ENCODE data around the gene PRKN.

The PRKN gene

GRCh38 chr6:161649841-161650240 lies 1077.7 kb downstream of the PRKN start:
- DNase-seq (ENCODE audit: extremely low spot score): no peak
- ChIA-PET POLR2A (no interaction called here), CTCF (no interaction called here)
- no peak for TF ChIP-seq CTBP1 (IDR thresholded peaks at IDR 0.05; ENCODE audit: borderline replicate concordance)

GRCh38 chr6:161649068-161649467 lies 1078.5 kb downstream of the PRKN start:
- DNase-seq (ENCODE audit: extremely low spot score): no peak
- ChIA-PET CTCF (interaction anchor here (0.7 to 1.3 kb wide), 2 partner anchors 17 to 231 kb away, joined by 3 read pairs; no protein-coding TSS in a partner anchor), POLR2A (no interaction called here)
- TF ChIP-seq PKNOX1 (IDR thresholded peaks at IDR 0.05) (no peak), ZNF384 (IDR thresholded peaks at IDR 0.05) (no peak), FOXK2 (IDR thresholded peaks at IDR 0.05) (no peak), ELF4 (IDR thresholded peaks at IDR 0.05) (no peak), BHLHE40 (IDR thresholded peaks at IDR 0.05; ENCODE audit: borderline replicate concordance) (no peak), FOXM1 (IDR thresholded peaks at IDR 0.05; ENCODE audit: borderline replicate concordance) (no peak), ARNT (IDR thresholded peaks at IDR 0.05) (no peak), SUZ12 (IDR thresholded peaks at IDR 0.05) (no peak), LEF1 (IDR thresholded peaks at IDR 0.05; ENCODE audit: borderline replicate concordance) (no peak), CTBP1 (IDR thresholded peaks at IDR 0.05; ENCODE audit: borderline replicate concordance) (no peak), SP1 (IDR thresholded peaks at IDR 0.05) (no peak), HDGF (IDR thresholded peaks at IDR 0.05; ENCODE audit: borderline replicate concordance) (no peak), TARDBP (IDR thresholded peaks at IDR 0.05) (no peak), NFRKB (IDR thresholded peaks at IDR 0.05) (no peak)

- TF ChIP-seq SP1 (IDR thresholded peaks at IDR 0.05): no peak
- TF ChIP-seq ZNF384 (IDR thresholded peaks at IDR 0.05): no peak
- TF ChIP-seq FOXA1 (IDR thresholded peaks at IDR 0.05): no peak
- no peak for TF ChIP-seq LEF1 (IDR thresholded peaks at IDR 0.05; ENCODE audit: borderline replicate concordance)
- TF ChIP-seq NFRKB (IDR thresholded peaks at IDR 0.05): no peak
- no peak for TF ChIP-seq HDGF (IDR thresholded peaks at IDR 0.05; ENCODE audit: borderline replicate concordance)
- no peak for TF ChIP-seq PKNOX1 (IDR thresholded peaks at IDR 0.05)
- no peak for TF ChIP-seq L3MBTL2 (conservative IDR thresholded peaks at IDR 0.05)
- no peak for TF ChIP-seq CTBP1 (IDR thresholded peaks at IDR 0.05; ENCODE audit: borderline replicate concordance)
- no peak for TF ChIP-seq TARDBP (IDR thresholded peaks at IDR 0.05)
- TF ChIP-seq ELF4 (IDR thresholded peaks at IDR 0.05): no peak
- TF ChIP-seq ARNT (IDR thresholded peaks at IDR 0.05): no peak
- TF ChIP-seq FOXM1 (IDR thresholded peaks at IDR 0.05; ENCODE audit: borderline replicate concordance): no peak
- no peak for TF ChIP-seq SUZ12 (IDR thresholded peaks at IDR 0.05)
- no peak for TF ChIP-seq BHLHE40 (IDR thresholded peaks at IDR 0.05; ENCODE audit: borderline replicate concordance)
- no peak for TF ChIP-seq FOXK2 (IDR thresholded peaks at IDR 0.05)
- ChIA-PET CTCF (no interaction called here), POLR2A (no interaction called here)
- no peak for DNase-seq (ENCODE audit: extremely low spot score)
Observed at GRCh38 chr6:161647234-161647633, 1080.3 kb downstream of the PRKN start.

- POLR2A ChIA-PET: no interaction called here
- TF ChIP-seq SP1 (IDR thresholded peaks at IDR 0.05) (no peak), NFRKB (IDR thresholded peaks at IDR 0.05) (no peak), ARNT (IDR thresholded peaks at IDR 0.05) (no peak), TARDBP (IDR thresholded peaks at IDR 0.05) (no peak), L3MBTL2 (conservative IDR thresholded peaks at IDR 0.05) (no peak), SUZ12 (IDR thresholded peaks at IDR 0.05) (no peak), LEF1 (IDR thresholded peaks at IDR 0.05; ENCODE audit: borderline replicate concordance) (no peak), PKNOX1 (IDR thresholded peaks at IDR 0.05) (no peak), CTBP1 (IDR thresholded peaks at IDR 0.05; ENCODE audit: borderline replicate concordance) (no peak), HDGF (IDR thresholded peaks at IDR 0.05; ENCODE audit: borderline replicate concordance) (no peak), FOXA1 (IDR thresholded peaks at IDR 0.05) (no peak), FOXM1 (IDR thresholded peaks at IDR 0.05; ENCODE audit: borderline replicate concordance) (no peak), BHLHE40 (IDR thresholded peaks at IDR 0.05; ENCODE audit: borderline replicate concordance) (no peak), ZNF384 (IDR thresholded peaks at IDR 0.05) (no peak), ELF4 (IDR thresholded peaks at IDR 0.05) (no peak), FOXK2 (IDR thresholded peaks at IDR 0.05) (no peak)
- DNase-seq (ENCODE audit: extremely low spot score): no peak
- CTCF ChIA-PET: no interaction called here
Observed at GRCh38 chr6:161644521-161644920, 1083.0 kb downstream of the PRKN start.

- ChIA-PET POLR2A (no interaction called here), CTCF (interaction anchor here (0.5 to 1.1 kb wide), 2 partner anchors 10 to 198 kb away, joined by 3 to 4 read pairs; no protein-coding TSS in a partner anchor)
- DNase-seq (ENCODE audit: extremely low spot score): no peak
- TF ChIP-seq FOXM1 (IDR thresholded peaks at IDR 0.05; ENCODE audit: borderline replicate concordance) (no peak), PKNOX1 (IDR thresholded peaks at IDR 0.05) (no peak)
Observed at GRCh38 chr6:161641175-161641574, 1086.4 kb downstream of the PRKN start.

GRCh38 chr6:161639772-161640171 lies 1087.8 kb downstream of the PRKN start:
- CTCF ChIA-PET: no interaction called here
- POLR2A ChIA-PET: no interaction called here
- no peak for DNase-seq (ENCODE audit: extremely low spot score)
- TF ChIP-seq ELF4 (IDR thresholded peaks at IDR 0.05) (no peak), HDGF (IDR thresholded peaks at IDR 0.05; ENCODE audit: borderline replicate concordance) (no peak), CTBP1 (IDR thresholded peaks at IDR 0.05; ENCODE audit: borderline replicate concordance) (no peak), BHLHE40 (IDR thresholded peaks at IDR 0.05; ENCODE audit: borderline replicate concordance) (no peak), TARDBP (IDR thresholded peaks at IDR 0.05) (no peak), FOXM1 (IDR thresholded peaks at IDR 0.05; ENCODE audit: borderline replicate concordance) (no peak), FOXA1 (IDR thresholded peaks at IDR 0.05) (no peak)

All from HEK293T (cell line).